Transverse colon (tissue), 4 donors: ENCODE data around the gene ANKS1B. TPM values are rescaled to one million over a fixed set of nuclear protein-coding genes. Genes with fewer than 3 reads are reported as not detected.

Experiments used
- DNase-seq: peaks from one replicate; pipeline ENCODE4 v3.0.0-alpha.2; 2019
- H3K27ac ChIP-seq, 4 donors: fragments of 200-600 bp; sonication (generic); 2 replicates each; pipeline ENCODE4 v1.5.1; 2016 to 2018; ENCODE audit warnings: inconsistent platforms in 4 of 4
- H3K27me3 ChIP-seq: fragments of 200-600 bp; sonication (generic); 2 replicates; pipeline ENCODE4 v1.5.1; 2017; ENCODE audit warnings: inconsistent platforms
- H3K36me3 ChIP-seq, 4 donors: fragments of 200-600 bp; sonication (generic); 2 replicates each; pipeline ENCODE4 v1.5.1; 2017 to 2019; ENCODE audit warnings: inconsistent platforms in 4 of 4
- H3K4me1 ChIP-seq, 4 donors: fragments of 200-600 bp; sonication (generic); 2 replicates each; pipeline ENCODE4 v1.5.1; 2017 to 2020; ENCODE audit warnings: inconsistent platforms in 4 of 4
- H3K4me3 ChIP-seq, 4 donors: fragments of 200-600 bp; sonication (generic); 1 replicate in 1 of 4; 2 replicates in 3 of 4; pipeline versions ENCODE4 v1.5.1 to v1.6.1; 2017 to 2019; ENCODE audit warnings: inconsistent platforms in 4 of 4
- H3K9me3 ChIP-seq, 2 donors: fragments of 200-600 bp; sonication (generic); 2 replicates each; pipeline ENCODE4 v1.5.1; 2017 to 2019; ENCODE audit warnings: inconsistent platforms in 2 of 2
- EP300 ChIP-seq: sonication (generic); formaldehyde crosslinking; IDR thresholded peaks from one replicate; pipeline ENCODE4 v1.6.1; 2017; ENCODE audit warnings: antibody characterized with exemption, low read depth
- POLR2A ChIP-seq: fragments of 450-650 bp; IDR thresholded peaks from one replicate; pipeline ENCODE4 v1.6.1; 2016; ENCODE audit warnings: antibody characterized with exemption, mild to moderate bottlenecking, moderate library complexity
- POLR2AphosphoS5 ChIP-seq, 3 donors: sonication (generic); formaldehyde crosslinking; IDR thresholded peaks; one replicate each; pipeline ENCODE4 v1.6.1; 2016; ENCODE audit warnings: antibody characterized with exemption in 3 of 3
- WGBS, 2 donors: methylation state at CpG; one replicate each; pipeline ENCODE4 v1.1.5; 2018; ENCODE audit warnings: low coverage in 1 of 2; 5-methylcytosine and 5-hydroxymethylcytosine counted together
- in situ Hi-C, 4 donors: fragments of 200-750 bp; cut with MboI; loops; one replicate each; pipeline versions ENCODE4 v1.15.0 to v1.15.1; 2017; ENCODE audit warnings: low sequenced_read_pairs in 3 of 4, low pct_ligation_motif_present in 1 of 4, low pct_unique_long_range_greater_than_20kb in 1 of 4
- intact Hi-C: fragments of 100-400 bp; cut with DNase I; formaldehyde crosslinking; loops from one replicate; pipeline ENCODE4 v1.15.1; 2023; ENCODE audit warnings: low total_unique reads
- total RNA-seq, 4 donors: library from RNA; depleted of rRNA; stranded (reverse); fragments of >200 nt; gene quantifications; one replicate each; pipeline ENCODE4 v1.1.0, GENCODE V29; 2016
- TF ChIP-seq, protein P1 (sequence below), 5 experiments: fragments of 200-600 bp in 3 of 5; fragments of 450-650 bp in 2 of 5; sonication (generic) in 3 of 5; IDR thresholded peaks; 1 replicate in 2 of 5; 2 replicates in 3 of 5; pipeline ENCODE4 v1.5.1; 2016 to 2017; ENCODE audit warnings: antibody characterized with exemption in 5 of 5, inconsistent platforms in 3 of 5, mild to moderate bottlenecking in 2 of 5, moderate library complexity in 1 of 5

ANKS1B gene
- total RNA-seq, 4 donors from 2014 or later = 1.4 to 6.4 (median 3.5) TPM; not detected in 1

DNA sequence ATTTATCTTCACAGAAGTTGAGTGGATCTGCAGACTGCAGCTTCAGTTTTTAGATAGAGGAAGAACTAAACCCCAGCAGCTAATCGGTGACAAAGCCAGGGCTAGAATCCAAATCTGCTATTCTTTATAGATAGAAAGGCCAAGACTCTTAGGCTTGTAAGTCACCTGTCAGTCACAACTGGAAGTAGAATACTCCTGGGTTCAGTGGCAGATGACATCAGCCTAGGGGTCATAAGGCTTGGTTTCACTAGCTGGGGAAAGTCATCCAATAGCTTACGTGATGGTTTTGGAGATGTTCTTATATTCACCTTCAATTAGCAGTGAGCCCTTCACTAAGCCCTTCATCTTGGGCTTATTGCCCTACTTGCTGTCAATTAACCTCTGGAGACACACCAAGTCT, 1246.2 kb downstream of the ANKS1B start:
- TF ChIP-seq POLR2AphosphoS5 (IDR thresholded peaks at IDR 0.05) (no peak), EP300 (no peak), POLR2A (no peak)
- TF ChIP-seq, protein P1, sequence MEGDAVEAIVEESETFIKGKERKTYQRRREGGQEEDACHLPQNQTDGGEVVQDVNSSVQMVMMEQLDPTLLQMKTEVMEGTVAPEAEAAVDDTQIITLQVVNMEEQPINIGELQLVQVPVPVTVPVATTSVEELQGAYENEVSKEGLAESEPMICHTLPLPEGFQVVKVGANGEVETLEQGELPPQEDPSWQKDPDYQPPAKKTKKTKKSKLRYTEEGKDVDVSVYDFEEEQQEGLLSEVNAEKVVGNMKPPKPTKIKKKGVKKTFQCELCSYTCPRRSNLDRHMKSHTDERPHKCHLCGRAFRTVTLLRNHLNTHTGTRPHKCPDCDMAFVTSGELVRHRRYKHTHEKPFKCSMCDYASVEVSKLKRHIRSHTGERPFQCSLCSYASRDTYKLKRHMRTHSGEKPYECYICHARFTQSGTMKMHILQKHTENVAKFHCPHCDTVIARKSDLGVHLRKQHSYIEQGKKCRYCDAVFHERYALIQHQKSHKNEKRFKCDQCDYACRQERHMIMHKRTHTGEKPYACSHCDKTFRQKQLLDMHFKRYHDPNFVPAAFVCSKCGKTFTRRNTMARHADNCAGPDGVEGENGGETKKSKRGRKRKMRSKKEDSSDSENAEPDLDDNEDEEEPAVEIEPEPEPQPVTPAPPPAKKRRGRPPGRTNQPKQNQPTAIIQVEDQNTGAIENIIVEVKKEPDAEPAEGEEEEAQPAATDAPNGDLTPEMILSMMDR (IDR thresholded peaks at IDR 0.05) = no peak
- no peaks in the 10 kb centered on the region for H3K27me3 ChIP-seq
- intact Hi-C loops (no loop called here), in situ Hi-C loops (no loop called here)
- no peak for DNase-seq
- H3K9me3 ChIP-seq = no peaks in the 10 kb centered on the region
- H3K36me3 ChIP-seq = peaks cover 0 to 15% (median 0%) of the 10 kb centered on the region in 4 donors
- WGBS, 2 donors = 83 to 94% methylated on average over 2 of the region's 2 CpGs
- H3K4me3 ChIP-seq = no peak overlapping the region
- peaks cover 0 to 12% (median 2%) of the 10 kb centered on the region in 4 donors for H3K4me1 ChIP-seq
- H3K27ac ChIP-seq = no peak overlapping the region

GRCh38 chr12:98738002-98738401, 1246.7 kb downstream of the ANKS1B start:
- Histone ChIP-seq H3K36me3 (peaks cover 0 to 21% (median under 1%) of the 10 kb centered on the region in 4 donors), H3K4me3 (no peak overlapping the region), H3K9me3 (no peaks in the 10 kb centered on the region), H3K4me1 (peaks cover 0 to 12% (median 2%) of the 10 kb centered on the region in 4 donors), H3K27me3 (no peaks in the 10 kb centered on the region), H3K27ac (no peak overlapping the region)
- 75 to 86% methylated on average over 3 of the region's 3 CpGs for WGBS, 2 donors
- DNase-seq = no peak
- intact Hi-C loops (no loop called here), in situ Hi-C loops (no loop called here)
- TF ChIP-seq EP300 (no peak), POLR2A (no peak), POLR2AphosphoS5 (IDR thresholded peaks at IDR 0.05) (no peak)
- TF ChIP-seq, protein P1 (IDR thresholded peaks at IDR 0.05) = no peak

GRCh38 chr12:98737322-98737712, 1247.4 kb downstream of the ANKS1B start:
- no peaks in the 10 kb centered on the region for H3K9me3 ChIP-seq
- 56 to 57% methylated on average over 4 of the region's 4 CpGs for WGBS, 2 donors
- no peak for DNase-seq
- in situ Hi-C loops (no loop called here), intact Hi-C loops (no loop called here)
- H3K4me1 ChIP-seq = peaks cover 0 to 12% (median 2%) of the 10 kb centered on the region in 4 donors
- H3K27ac ChIP-seq = no peak overlapping the region
- no peak for TF ChIP-seq EP300
- TF ChIP-seq, protein P1 (IDR thresholded peaks at IDR 0.05) = no peak
- no peak for TF ChIP-seq POLR2A
- no peak for TF ChIP-seq POLR2AphosphoS5 (IDR thresholded peaks at IDR 0.05)
- H3K4me3 ChIP-seq = no peak overlapping the region
- H3K36me3 ChIP-seq = peaks cover 0 to 22% (median 2%) of the 10 kb centered on the region in 4 donors
- H3K27me3 ChIP-seq = no peaks in the 10 kb centered on the region

DNA sequence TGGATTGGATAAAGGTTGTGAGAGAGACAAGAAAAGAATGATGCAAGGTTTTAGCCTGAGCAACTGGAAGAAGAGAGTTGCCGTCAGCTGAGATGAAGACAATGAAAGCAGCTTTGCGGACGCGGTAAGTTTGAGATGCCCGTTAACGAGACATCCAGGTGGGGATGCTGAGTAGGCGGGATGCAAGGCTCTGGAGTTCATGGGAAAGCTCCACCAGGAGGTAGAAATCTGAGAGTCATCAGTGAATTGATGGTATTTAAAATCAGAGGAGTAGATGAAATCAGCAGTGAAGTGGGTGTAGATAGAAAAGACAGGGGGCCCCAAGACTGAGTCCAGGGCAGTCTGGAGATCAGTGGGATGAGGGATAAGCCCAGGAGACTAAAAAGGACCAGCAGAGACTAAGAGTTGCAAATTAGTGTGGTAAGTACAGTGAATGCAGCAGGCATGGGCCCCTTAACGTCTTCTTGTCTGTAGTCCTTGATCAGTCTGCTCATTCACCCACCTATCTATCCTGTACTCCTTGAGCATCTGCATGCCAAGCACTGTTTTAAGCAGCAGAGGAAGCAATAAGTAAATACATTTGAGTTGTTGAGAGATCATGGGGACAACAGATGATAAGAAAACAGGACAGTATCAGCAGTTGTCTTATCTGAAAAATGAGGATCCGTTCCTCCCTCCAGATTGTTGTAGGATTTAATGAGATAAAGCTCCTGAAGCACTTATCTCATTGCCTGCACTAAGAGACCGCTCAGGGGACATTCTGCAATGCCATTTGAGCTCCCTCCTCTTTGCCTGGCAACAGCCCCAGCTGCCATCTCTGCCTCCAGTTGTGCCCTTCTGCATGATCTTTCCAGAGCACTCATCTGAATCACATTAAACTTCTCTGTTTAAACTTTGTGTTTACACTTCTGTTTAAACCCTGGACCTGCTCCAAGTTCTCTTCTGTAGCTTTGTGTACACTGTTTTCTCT, 1248.1 kb downstream of the ANKS1B start:
- in situ Hi-C loops (no loop called here), intact Hi-C loops (no loop called here)
- H3K27ac ChIP-seq = no peak overlapping the region
- 88 to 89% methylated on average over 9 to 10 of the region's 10 CpGs for WGBS, 2 donors
- H3K27me3 ChIP-seq = no peaks in the 10 kb centered on the region
- peaks cover 0 to 22% (median 2%) of the 10 kb centered on the region in 4 donors for H3K36me3 ChIP-seq
- peaks cover 0 to 12% (median 2%) of the 10 kb centered on the region in 4 donors for H3K4me1 ChIP-seq
- no peak overlapping the region for H3K4me3 ChIP-seq
- H3K9me3 ChIP-seq = no peaks in the 10 kb centered on the region
- no peak for DNase-seq
- TF ChIP-seq POLR2A = no peak
- no peak for TF ChIP-seq EP300
- TF ChIP-seq, protein P1 (IDR thresholded peaks at IDR 0.05) = no peak
- no peak for TF ChIP-seq POLR2AphosphoS5 (IDR thresholded peaks at IDR 0.05)
